Umbilical cord (tissue), 1 donor: ENCODE results near the gene COPG1. TPM values are rescaled to one million over a fixed set of nuclear protein-coding genes. Genes with fewer than 3 reads are reported as not detected.

Experiments
- total RNA-seq: library from RNA; depleted of rRNA; stranded (reverse); fragments of >200 nt; gene quantifications from one replicate; pipeline ENCODE4 v1.2.3, GENCODE V29; 2014; ENCODE audit warnings: low replicate concordance; ENCODE audit not compliant: insufficient read depth

COPG1 gene
- total RNA-seq, 1 donor from 2014 or later = 139 TPM

Other genes with a start within 250 kb of the COPG1 start
- gene EFCC1, start 248.3 kb upstream of the COPG1 start, total RNA-seq = not detected
- gene GP9, start 188.8 kb upstream of the COPG1 start, total RNA-seq = 3.6 TPM
- 8.2 TPM for gene RAB43, start 127.8 kb upstream of the COPG1 start, total RNA-seq
- gene ISY1, start 88.5 kb upstream of the COPG1 start, total RNA-seq = 22.1 TPM
- gene CNBP, start 65.7 kb upstream of the COPG1 start, total RNA-seq = 303 TPM
- gene HMCES, start 29.3 kb downstream of the COPG1 start, total RNA-seq = 3.4 TPM
- 1.4 TPM for gene EFCAB12, start 179.0 kb downstream of the COPG1 start, total RNA-seq
- 16.4 TPM for gene MBD4, start 190.3 kb downstream of the COPG1 start, total RNA-seq
- gene IFT122, start 190.6 kb downstream of the COPG1 start, total RNA-seq = 32.0 TPM